NCI-H1105 treated with DMSO at 0.1 percent for 48 hours (cell line): Measurements from ENCODE around the gene EME2.

ENCODE experiments used
- DNase-seq: peaks from one replicate; lab custom pipeline; 2025; lab: John Stamatoyannopoulos, UW

EME2 gene

GRCh38 chr16:1767116-1767994, 5.3 kb upstream of the EME2 start:
- DNase-seq = no peak

GRCh38 chr16:1768061-1768766, 4.4 kb upstream of the EME2 start:
- no peak for DNase-seq

GRCh38 chr16:1768767-1769401, 3.7 kb upstream of the EME2 start:
- no peak for DNase-seq

GRCh38 chr16:1769402-1770300, 3.0 kb upstream of the EME2 start:
- no peak for DNase-seq

- peak; percentile 69 for DNase-seq
These were observed 2.1 kb upstream of the EME2 start for GRCh38 chr16:1770328-1771187.

GRCh38 chr16:1771188-1771863, 1.3 kb upstream of the EME2 start, which contains the start of gene NME3:
Gene NME3 (minus strand): TSS chr16:1771543. CDS start chr16:1771534, 9 bp downstream.
- peak; percentile 24 for DNase-seq

- no peak for DNase-seq
These were observed 697 bp upstream of the EME2 start for GRCh38 chr16:1771864-1772361.

- peak; percentile 54 for DNase-seq
These were observed 495 bp downstream of the EME2 start, which contains the start of gene MRPS34 for GRCh38 chr16:1772908-1773702. Gene MRPS34 (minus strand): TSS chr16:1773134. CDS start chr16:1773119, 15 bp downstream.

GRCh38 chr16:1773703-1774447, 1.3 kb downstream of the EME2 start:
- DNase-seq = no peak

- no peak for DNase-seq
These were observed 1.8 kb downstream of the EME2 start for GRCh38 chr16:1774448-1774780.

GRCh38 chr16:1775006-1775845, 2.6 kb downstream of the EME2 start:
- DNase-seq = no peak

GRCh38 chr16:1775846-1776671, 3.4 kb downstream of the EME2 start:
- no peak for DNase-seq

GRCh38 chr16:1776672-1776955, 4.0 kb downstream of the EME2 start:
- DNase-seq = no peak

- no peak for DNase-seq
These were observed 4.4 kb downstream of the EME2 start for GRCh38 chr16:1776991-1777374.

- DNase-seq = no peak
These were observed 5.0 kb downstream of the EME2 start for GRCh38 chr16:1777375-1778199.
